Measurements from ENCODE around the gene PCK2.
A peak's percentile ranks its signal among the peaks of the same experiment; 100 is the strongest.

Gene PCK2

DNA sequence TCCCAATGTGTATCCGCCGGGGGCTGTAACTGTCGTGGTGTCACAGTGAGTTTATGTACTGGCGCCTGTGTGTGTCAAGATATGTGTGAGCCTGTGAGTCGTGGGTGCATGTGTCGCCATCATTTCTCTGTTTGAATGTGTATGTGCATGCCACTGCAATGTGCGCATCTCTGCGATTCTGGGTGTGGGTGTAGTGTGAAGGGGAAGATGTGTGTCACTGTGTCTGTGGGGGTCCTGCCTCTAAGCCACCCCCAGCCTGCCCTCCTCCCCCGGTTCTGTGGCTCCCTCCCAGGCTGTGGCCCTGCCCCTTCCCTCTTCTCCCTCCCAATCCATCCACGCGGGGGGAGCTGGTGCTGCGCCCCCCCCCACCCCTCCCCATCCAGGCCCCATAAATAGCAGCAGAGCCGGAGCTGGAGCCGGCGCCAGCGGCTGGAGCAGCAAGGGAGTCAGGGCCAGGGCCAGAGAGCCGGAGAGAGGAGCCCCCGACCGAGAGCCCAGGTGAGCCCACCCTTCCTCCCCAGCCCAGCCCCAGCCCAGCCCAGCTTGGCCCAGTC is 22.9 kb upstream of the PCK2 start, which contains the start of gene CPNE6 (continued):
- TF ChIP-seq, protein P1, sequence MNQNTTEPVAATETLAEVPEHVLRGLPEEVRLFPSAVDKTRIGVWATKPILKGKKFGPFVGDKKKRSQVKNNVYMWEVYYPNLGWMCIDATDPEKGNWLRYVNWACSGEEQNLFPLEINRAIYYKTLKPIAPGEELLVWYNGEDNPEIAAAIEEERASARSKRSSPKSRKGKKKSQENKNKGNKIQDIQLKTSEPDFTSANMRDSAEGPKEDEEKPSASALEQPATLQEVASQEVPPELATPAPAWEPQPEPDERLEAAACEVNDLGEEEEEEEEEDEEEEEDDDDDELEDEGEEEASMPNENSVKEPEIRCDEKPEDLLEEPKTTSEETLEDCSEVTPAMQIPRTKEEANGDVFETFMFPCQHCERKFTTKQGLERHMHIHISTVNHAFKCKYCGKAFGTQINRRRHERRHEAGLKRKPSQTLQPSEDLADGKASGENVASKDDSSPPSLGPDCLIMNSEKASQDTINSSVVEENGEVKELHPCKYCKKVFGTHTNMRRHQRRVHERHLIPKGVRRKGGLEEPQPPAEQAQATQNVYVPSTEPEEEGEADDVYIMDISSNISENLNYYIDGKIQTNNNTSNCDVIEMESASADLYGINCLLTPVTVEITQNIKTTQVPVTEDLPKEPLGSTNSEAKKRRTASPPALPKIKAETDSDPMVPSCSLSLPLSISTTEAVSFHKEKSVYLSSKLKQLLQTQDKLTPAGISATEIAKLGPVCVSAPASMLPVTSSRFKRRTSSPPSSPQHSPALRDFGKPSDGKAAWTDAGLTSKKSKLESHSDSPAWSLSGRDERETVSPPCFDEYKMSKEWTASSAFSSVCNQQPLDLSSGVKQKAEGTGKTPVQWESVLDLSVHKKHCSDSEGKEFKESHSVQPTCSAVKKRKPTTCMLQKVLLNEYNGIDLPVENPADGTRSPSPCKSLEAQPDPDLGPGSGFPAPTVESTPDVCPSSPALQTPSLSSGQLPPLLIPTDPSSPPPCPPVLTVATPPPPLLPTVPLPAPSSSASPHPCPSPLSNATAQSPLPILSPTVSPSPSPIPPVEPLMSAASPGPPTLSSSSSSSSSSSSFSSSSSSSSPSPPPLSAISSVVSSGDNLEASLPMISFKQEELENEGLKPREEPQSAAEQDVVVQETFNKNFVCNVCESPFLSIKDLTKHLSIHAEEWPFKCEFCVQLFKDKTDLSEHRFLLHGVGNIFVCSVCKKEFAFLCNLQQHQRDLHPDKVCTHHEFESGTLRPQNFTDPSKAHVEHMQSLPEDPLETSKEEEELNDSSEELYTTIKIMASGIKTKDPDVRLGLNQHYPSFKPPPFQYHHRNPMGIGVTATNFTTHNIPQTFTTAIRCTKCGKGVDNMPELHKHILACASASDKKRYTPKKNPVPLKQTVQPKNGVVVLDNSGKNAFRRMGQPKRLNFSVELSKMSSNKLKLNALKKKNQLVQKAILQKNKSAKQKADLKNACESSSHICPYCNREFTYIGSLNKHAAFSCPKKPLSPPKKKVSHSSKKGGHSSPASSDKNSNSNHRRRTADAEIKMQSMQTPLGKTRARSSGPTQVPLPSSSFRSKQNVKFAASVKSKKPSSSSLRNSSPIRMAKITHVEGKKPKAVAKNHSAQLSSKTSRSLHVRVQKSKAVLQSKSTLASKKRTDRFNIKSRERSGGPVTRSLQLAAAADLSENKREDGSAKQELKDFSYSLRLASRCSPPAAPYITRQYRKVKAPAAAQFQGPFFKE (tag by site-specific recombination; IDR thresholded peaks at IDR 0.05; ENCODE audit: borderline replicate concordance): no peak
- no peak for TF ChIP-seq HOXC10 (CRISPR knock-in tag; IDR thresholded peaks at IDR 0.05)
- TF ChIP-seq ZFP41 (tag by site-specific recombination; IDR thresholded peaks at IDR 0.05; ENCODE audit: borderline replicate concordance): no peak
- TF ChIP-seq GLIS1 (tag by site-specific recombination; IDR thresholded peaks at IDR 0.05): peak; percentile 11; the same call in 1 of the 2 replicates
- TF ChIP-seq ZFHX2 (tag by site-specific recombination; conservative IDR thresholded peaks at IDR 0.05): peak; percentile 82
- no peak for TF ChIP-seq ZNF366 (tag by site-specific recombination; conservative IDR thresholded peaks at IDR 0.05)
- TF ChIP-seq ZNF548 (tag by site-specific recombination; IDR thresholded peaks at IDR 0.05): no peak
- no peak for TF ChIP-seq OVOL3 (tag by site-specific recombination; IDR thresholded peaks at IDR 0.05)
- peak; percentile 75 for TF ChIP-seq EGR2 (tag by site-specific recombination; IDR thresholded peaks at IDR 0.05; ENCODE audit: low read depth)

DNA sequence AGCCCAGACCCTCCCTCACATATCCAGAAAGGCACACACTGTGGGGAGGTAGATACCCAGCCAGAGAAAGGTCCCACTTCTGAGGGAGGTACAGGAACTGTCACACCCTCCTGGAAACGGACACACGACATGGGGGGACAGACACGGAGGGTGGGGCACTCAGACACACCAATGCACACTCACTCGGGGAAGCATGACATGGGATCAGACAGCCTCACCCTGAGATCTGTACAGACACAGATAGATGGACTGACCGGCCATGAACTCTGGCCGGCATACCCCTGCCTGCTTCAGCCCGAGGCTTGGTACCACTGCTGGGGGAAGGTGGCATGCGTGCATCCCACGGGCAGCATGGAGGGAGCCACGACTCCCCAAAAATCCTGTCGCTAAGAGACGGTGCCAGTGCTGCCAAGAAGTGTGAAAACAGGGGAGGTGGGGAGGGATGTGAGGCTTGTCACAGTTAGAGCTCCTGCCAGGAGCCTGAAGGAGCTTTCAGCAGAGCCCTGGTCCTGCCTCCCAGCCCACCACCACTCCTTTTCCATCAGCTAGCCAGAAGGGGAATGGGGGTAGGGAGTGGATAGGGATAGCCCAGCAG is 22.2 kb upstream of the PCK2 start:
- CTCF ChIA-PET: interaction anchor here (0.9 to 2.5 kb wide), 2 partner anchors 11 to 18 kb away, joined by 4 to 17 read pairs; no protein-coding TSS in a partner anchor
- no peak for TF ChIP-seq ZNF510 (tag by site-specific recombination; IDR thresholded peaks at IDR 0.05; ENCODE audit: insufficient replicate concordance)
- no peak for TF ChIP-seq ZNF174 (tag by site-specific recombination; IDR thresholded peaks at IDR 0.05)
- no peak for TF ChIP-seq ZNF549 (tag by site-specific recombination; IDR thresholded peaks at IDR 0.05)
- TF ChIP-seq REPIN1 (tag by site-specific recombination; IDR thresholded peaks at IDR 0.05; ENCODE audit: low read depth): no peak
- no peak for TF ChIP-seq ZNF664 (tag by site-specific recombination; IDR thresholded peaks at IDR 0.05)
- no peak for TF ChIP-seq ZNF548 (tag by site-specific recombination; IDR thresholded peaks at IDR 0.05)
- no peak for TF ChIP-seq ZNF138 (tag by site-specific recombination; IDR thresholded peaks at IDR 0.05; ENCODE audit: borderline replicate concordance)
- TF ChIP-seq, protein P2, sequence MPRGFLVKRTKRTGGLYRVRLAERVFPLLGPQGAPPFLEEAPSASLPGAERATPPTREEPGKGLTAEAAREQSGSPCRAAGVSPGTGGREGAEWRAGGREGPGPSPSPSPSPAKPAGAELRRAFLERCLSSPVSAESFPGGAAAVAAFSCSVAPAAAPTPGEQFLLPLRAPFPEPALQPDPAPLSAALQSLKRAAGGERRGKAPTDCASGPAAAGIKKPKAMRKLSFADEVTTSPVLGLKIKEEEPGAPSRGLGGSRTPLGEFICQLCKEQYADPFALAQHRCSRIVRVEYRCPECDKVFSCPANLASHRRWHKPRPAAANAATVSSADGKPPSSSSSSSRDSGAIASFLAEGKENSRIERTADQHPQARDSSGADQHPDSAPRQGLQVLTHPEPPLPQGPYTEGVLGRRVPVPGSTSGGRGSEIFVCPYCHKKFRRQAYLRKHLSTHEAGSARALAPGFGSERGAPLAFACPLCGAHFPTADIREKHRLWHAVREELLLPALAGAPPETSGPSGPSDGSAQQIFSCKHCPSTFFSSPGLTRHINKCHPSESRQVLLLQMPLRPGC (tag by site-specific recombination; IDR thresholded peaks at IDR 0.05): no peak
- POLR2A ChIA-PET: no interaction called here

More for the DNA sequence above, 22.2 kb upstream of the PCK2 start:
- Histone ChIP-seq H3K4me3 (ENCODE audit: low read depth, low read length) (no peak overlapping the region), H3K9me3 (ENCODE audit: control insufficient read depth, insufficient read depth, low read depth, low read length) (no peaks in the 10 kb centered on the region), H3K4me1 (ENCODE audit: control insufficient read depth, insufficient read depth, low read length) (no peaks in the 10 kb centered on the region), H3K27ac (ENCODE audit: extremely low read depth, low read depth, low read length) (no peak overlapping the region), H3K36me3 (ENCODE audit: control insufficient read depth in 2 of 2, insufficient read depth in 1 of 2, low read length in 2 of 2) (no peaks in the 10 kb centered on the region)

Data from HEK293 (cell line).